Measurements from ENCODE around the gene KCTD15. TPM values are rescaled to one million over a fixed set of nuclear protein-coding genes. Genes with fewer than 3 reads are reported as not detected.

Gene KCTD15
- total and polyA plus RNA-seq, 10 donors = 7.6 to 31.8 (median 19.2) TPM

GRCh38 chr19:33758541-33759013, 38.1 kb upstream of the KCTD15 start:
- no peak for DNase-seq

GRCh38 chr19:33759356-33759755, 37.3 kb upstream of the KCTD15 start:
- DNase-seq = no peak
- Histone ChIP-seq H3K4me3 (no peak overlapping the region), H3K4me1 (peaks cover 0 to 10% (median 2%) of the 10 kb centered on the region in 6 donors), H3K9me3 (no peaks in the 10 kb centered on the region), H3K27ac (no peak overlapping the region), H3K27me3 (replicated peaks in 1 of 7) (peaks cover 0 to 23% (median 0%) of the 10 kb centered on the region in 7 donors), H3K36me3 (no peaks in the 10 kb centered on the region)
- WGBS, 5 donors = 86 to 95% (median 92%) methylated on average over 3 to 7 of the region's 7 CpGs
- intact Hi-C loops (cut with DNase I; ENCODE audit: low total_unique reads) = no loop called here
- no peak for TF ChIP-seq POLR2AphosphoS5 (IDR thresholded peaks at IDR 0.05)

More at GRCh38 chr19:33758541-33759013, 38.1 kb upstream of the KCTD15 start:
- Histone ChIP-seq H3K27ac (no peak overlapping the region), H3K27me3 (replicated peaks in 1 of 7) (peaks cover 0 to 26% (median 0%) of the 10 kb centered on the region in 7 donors), H3K36me3 (no peaks in the 10 kb centered on the region), H3K4me3 (no peak overlapping the region), H3K9me3 (no peaks in the 10 kb centered on the region), H3K4me1 (peaks cover 0 to 10% (median 2%) of the 10 kb centered on the region in 6 donors)
- intact Hi-C loops (cut with DNase I; ENCODE audit: low total_unique reads) = no loop called here
- TF ChIP-seq POLR2A (IDR thresholded peaks at IDR 0.05) = no peak
- peak in 1 of 3 donors; percentile 27 for TF ChIP-seq POLR2AphosphoS5 (IDR thresholded peaks at IDR 0.05)
- WGBS, 5 donors = 27 to 36% (median 33%) methylated on average over 10 to 12 of the region's 12 CpGs

GRCh38 chr19:33763633-33764371, 32.9 kb upstream of the KCTD15 start:
- Histone ChIP-seq H3K4me3 (no peak overlapping the region), H3K36me3 (no peaks in the 10 kb centered on the region), H3K9me3 (no peaks in the 10 kb centered on the region), H3K27me3 (replicated peaks in 1 of 7) (peaks cover 0 to 21% (median 0%) of the 10 kb centered on the region in 7 donors), H3K4me1 (peaks cover 0 to 2% (median 0%) of the 10 kb centered on the region in 6 donors), H3K27ac (no peak overlapping the region)
- intact Hi-C loops (cut with DNase I; ENCODE audit: low total_unique reads) = no loop called here
- peak; percentile 64 for DNase-seq
- TF ChIP-seq CTCF (IDR thresholded peaks at IDR 0.05 in 8 of 11, conservative IDR thresholded peaks at IDR 0.05 in 3 of 11) (no peak), POLR2AphosphoS5 (IDR thresholded peaks at IDR 0.05) (no peak), POLR2A (IDR thresholded peaks at IDR 0.05) (no peak)
- WGBS, 5 donors = 72 to 87% (median 82%) methylated on average over 7 to 11 of the region's 11 CpGs

- Histone ChIP-seq H3K27ac (no peak overlapping the region), H3K27me3 (replicated peaks in 1 of 7) (peaks cover 0 to 40% (median 0%) of the 10 kb centered on the region in 7 donors), H3K9me3 (no peaks in the 10 kb centered on the region), H3K36me3 (no peaks in the 10 kb centered on the region), H3K4me3 (no peak overlapping the region), H3K4me1 (no peaks in the 10 kb centered on the region)
- DNase-seq = no peak
- intact Hi-C loops (cut with DNase I; ENCODE audit: low total_unique reads) = no loop called here
- WGBS, 5 donors = 65 to 85% (median 80%) methylated on average over 9 to 13 of the region's 13 CpGs
- no peak for TF ChIP-seq CTCF (IDR thresholded peaks at IDR 0.05 in 8 of 11, conservative IDR thresholded peaks at IDR 0.05 in 3 of 11)
- no peak for TF ChIP-seq POLR2A (IDR thresholded peaks at IDR 0.05)
- no peak for TF ChIP-seq POLR2AphosphoS5 (IDR thresholded peaks at IDR 0.05)
Observed at GRCh38 chr19:33766623-33767022, 30.0 kb upstream of the KCTD15 start.

GRCh38 chr19:33767898-33768413, 28.7 kb upstream of the KCTD15 start:
- TF ChIP-seq POLR2AphosphoS5 (IDR thresholded peaks at IDR 0.05) (no peak), POLR2A (IDR thresholded peaks at IDR 0.05) (no peak), CTCF (IDR thresholded peaks at IDR 0.05 in 8 of 11, conservative IDR thresholded peaks at IDR 0.05 in 3 of 11) (no peak)
- DNase-seq = no peak
- Histone ChIP-seq H3K27ac (no peak overlapping the region), H3K9me3 (no peaks in the 10 kb centered on the region), H3K27me3 (replicated peaks in 1 of 7) (peaks cover 0 to 44% (median 0%) of the 10 kb centered on the region in 7 donors), H3K4me1 (no peaks in the 10 kb centered on the region), H3K36me3 (no peaks in the 10 kb centered on the region), H3K4me3 (no peak overlapping the region)
- 40 to 44% (median 40%) methylated on average over 9 of the region's 9 CpGs for whole genome bisulfite sequencing, 5 donors
- intact Hi-C loops (cut with DNase I; ENCODE audit: low total_unique reads) = no loop called here
